HepG2 (cell line): Measurements from ENCODE around the gene DNASE1L2. TPM values are rescaled to one million over a fixed set of nuclear protein-coding genes. Genes with fewer than 3 reads are reported as not detected.

Experiments used
- ASH2L ChIP-seq: fragments of 300-600, 200-600 bp; sonication (generic); IDR thresholded peaks from 2 replicates; pipeline ENCODE4 v1.7.0; 2017; ENCODE audit warnings: low read depth, mild to moderate bottlenecking, moderate library complexity, mixed read lengths, low read length; ENCODE audit not compliant: insufficient read length
- ATM ChIP-seq: fragments of 450-650 bp; IDR thresholded peaks from 2 replicates; pipeline ENCODE4 v1.7.1; 2017; ENCODE audit warnings: mild to moderate bottlenecking, borderline replicate concordance
- BRD4 ChIP-seq: sonication (generic); formaldehyde crosslinking; IDR thresholded peaks from 2 replicates; pipeline ENCODE4 v1.4.0; 2020; ENCODE audit warnings: missing genetic modification reagents
- CEBPB ChIP-seq: IDR thresholded peaks from 2 replicates; pipeline ENCODE4 v1.6.1; 2011; ENCODE audit warnings: low read depth, low read length, improper control_type of control experiment, borderline replicate concordance
- HDAC6 ChIP-seq: fragments of 200-600 bp; sonication (generic); IDR thresholded peaks from 2 replicates; pipeline ENCODE4 v1.7.0; 2017; ENCODE audit warnings: mild to moderate bottlenecking, antibody characterized with exemption, low read length, low read depth
- KDM5A ChIP-seq: fragments of 200-600 bp; sonication (generic); IDR thresholded peaks from 2 replicates; pipeline ENCODE4 v1.7.0; 2018; ENCODE audit warnings: antibody characterized with exemption, mild to moderate bottlenecking, low read length, borderline replicate concordance
- SATB2 ChIP-seq: sonication (generic); formaldehyde crosslinking; IDR thresholded peaks from 2 replicates; pipeline ENCODE4 v1.5.0; 2020; ENCODE audit warnings: missing genetic modification reagents
- SIX4 ChIP-seq: sonication (generic); formaldehyde crosslinking; IDR thresholded peaks from 2 replicates; pipeline ENCODE4 v1.4.0; 2020; ENCODE audit warnings: missing genetic modification reagents
- ZKSCAN8 ChIP-seq: IDR thresholded peaks from 2 replicates; pipeline ENCODE4 v1.6.1; 2016; ENCODE audit warnings: borderline replicate concordance, missing genetic modification reagents, missing compliant biosample characterization
- ZNF337 ChIP-seq: sonication (generic); formaldehyde crosslinking; IDR thresholded peaks from 2 replicates; pipeline ENCODE4 v1.5.1; 2020; ENCODE audit warnings: missing genetic modification reagents, low read depth, mild to moderate bottlenecking, borderline replicate concordance
- ZNF441 ChIP-seq: sonication (generic); formaldehyde crosslinking; IDR thresholded peaks from 2 replicates; pipeline ENCODE4 v1.7.0; 2021; ENCODE audit warnings: missing genetic modification reagents, borderline replicate concordance
- ZNF552 ChIP-seq: sonication (generic); formaldehyde crosslinking; IDR thresholded peaks from 2 replicates; pipeline ENCODE4 v1.9.0; 2022; ENCODE audit warnings: missing genetic modification reagents, mild to moderate bottlenecking, borderline replicate concordance
- ZNF557 ChIP-seq: sonication (generic); formaldehyde crosslinking; IDR thresholded peaks from 2 replicates; pipeline ENCODE4 v1.4.0; 2020; ENCODE audit warnings: missing genetic modification reagents
- ZNF562 ChIP-seq: sonication (generic); formaldehyde crosslinking; IDR thresholded peaks from 2 replicates; pipeline ENCODE4 v1.8.0; 2022; ENCODE audit warnings: missing genetic modification reagents, borderline replicate concordance
- ZNF563 ChIP-seq: sonication (generic); formaldehyde crosslinking; IDR thresholded peaks from 2 replicates; pipeline ENCODE4 v1.8.0; 2022; ENCODE audit warnings: mild to moderate bottlenecking, moderate library complexity, missing genetic modification reagents
- polyA plus RNA-seq, 8 experiments: library from polyadenylated mRNA; depleted of rRNA in 3 of 8; stranded (reverse) in 7 of 8; unstranded in 1 of 8; fragments of >200 nt; fragmentation: Illumina TruSeq in 4 of 8; extraction: Trizol in 4 of 8; gene quantifications; 2 replicates each; pipeline versions ENCODE4 v1.2.1 to v1.2.3, GENCODE V29; 2011 to 2016; ENCODE audit warnings: low read depth in 4 of 8, missing spikeins in 1 of 8, mixed read lengths in 1 of 8; ENCODE audit not compliant: insufficient read depth in 1 of 8
- total RNA-seq, 5 experiments: library from RNA; depleted of rRNA; stranded (reverse); fragments of >200 nt; fragmentation: Illumina TruSeq; extraction: Trizol; gene quantifications; 2 replicates each; pipeline ENCODE4 v1.2.3, GENCODE V29; 2016; ENCODE audit warnings: low read depth in 1 of 5
- TF ChIP-seq, protein P1 (sequence below): sonication (generic); formaldehyde crosslinking; conservative IDR thresholded peaks from 2 replicates; pipeline ENCODE4 v1.4.0; 2020; ENCODE audit warnings: missing genetic modification reagents
- TF ChIP-seq, protein P2 (sequence below): sonication (generic); formaldehyde crosslinking; IDR thresholded peaks from 2 replicates; pipeline ENCODE4 v1.5.0; 2020; ENCODE audit warnings: mild to moderate bottlenecking, missing genetic modification reagents, borderline replicate concordance
- TF ChIP-seq, protein P3 (sequence below): fragments of 450-650 bp; IDR thresholded peaks from 2 replicates; pipeline ENCODE4 v1.6.1; 2017; ENCODE audit warnings: mild to moderate bottlenecking
- TF ChIP-seq, protein P4 (sequence below): sonication (generic); formaldehyde crosslinking; IDR thresholded peaks from 2 replicates; pipeline ENCODE4 v1.4.0; 2020; ENCODE audit warnings: missing genetic modification reagents
- TF ChIP-seq, protein P5 (sequence below): sonication (generic); formaldehyde crosslinking; IDR thresholded peaks from 2 replicates; pipeline ENCODE4 v1.5.1; 2020; ENCODE audit warnings: mild to moderate bottlenecking, missing genetic modification reagents, moderate library complexity

The DNASE1L2 gene
- total and polyA plus RNA-seq, 2 of the 13 experiments (the other 11 are each of a cell fraction or from before 2014, with no cell fraction given), result 0.44 to 0.50 TPM

DNA sequence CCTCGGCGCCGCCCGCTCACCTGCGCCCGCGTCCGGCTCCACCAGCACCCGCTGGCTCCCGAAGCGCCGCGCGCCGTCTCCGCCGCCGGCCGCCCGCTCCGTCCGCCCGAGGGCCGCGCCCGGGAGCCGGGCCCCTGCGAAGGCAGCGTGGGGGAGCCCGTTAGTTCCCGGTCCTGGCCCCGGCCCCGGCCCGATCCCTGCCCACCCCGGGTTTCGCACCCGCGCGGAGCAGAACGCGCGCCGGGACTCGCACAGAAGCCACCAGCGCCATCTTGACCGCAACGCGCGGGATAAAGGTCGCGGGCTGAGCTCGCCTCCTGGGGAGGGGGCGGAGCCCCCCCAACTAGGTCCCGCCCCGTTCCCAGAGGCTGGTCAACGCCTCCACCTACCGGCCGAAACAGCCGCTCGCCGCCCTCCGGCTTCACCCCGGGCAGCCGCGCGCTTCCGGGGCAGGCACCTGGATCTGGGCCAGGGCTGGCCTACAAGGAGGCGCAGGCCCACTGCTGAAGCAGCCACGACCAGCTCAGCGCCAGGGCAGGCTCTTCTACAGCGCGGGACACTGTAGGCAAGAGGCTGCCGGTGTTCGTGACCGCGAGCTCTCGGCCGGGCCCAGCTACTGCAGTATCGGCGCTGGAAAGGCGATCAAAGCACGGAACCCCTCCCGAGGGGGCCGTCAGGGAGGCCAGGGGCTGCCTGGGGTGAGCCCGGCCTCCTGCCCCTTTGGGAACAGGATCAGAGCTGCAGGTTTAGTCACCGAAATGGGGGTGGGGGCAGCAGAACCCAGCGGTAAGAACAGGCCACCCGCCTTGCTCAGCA is 15.3 kb downstream of the DNASE1L2 start, which contains the start of gene ECI1 (continued):
- TF ChIP-seq HDAC6 (no peak), ZNF552 (no peak), ZNF337 (CRISPR knock-in tag) (no peak), ZNF557 (CRISPR knock-in tag) (0 out of 2 replicates have a peak, but pooled peaks have one; percentile 51), SIX4 (CRISPR knock-in tag) (no peak), ZNF441 (CRISPR knock-in tag) (peak; percentile 90), SATB2 (CRISPR knock-in tag) (peak; percentile 81; the same call in 1 of the 2 replicates), KDM5A (no peak; the same call in 1 of the 2 replicates), ZNF562 (no peak; the same call in 1 of the 2 replicates), ZNF563 (CRISPR knock-in tag) (peak; percentile 57; the same call in 1 of the 2 replicates), ZKSCAN8 (CRISPR knock-in tag) (peak; percentile 80; the same call in 1 of the 2 replicates), ASH2L (peak; percentile 25), ATM (no peak), CEBPB (no peak), BRD4 (0 out of 2 replicates have a peak, but pooled peaks have one; percentile 33)
- TF ChIP-seq, protein P1, sequence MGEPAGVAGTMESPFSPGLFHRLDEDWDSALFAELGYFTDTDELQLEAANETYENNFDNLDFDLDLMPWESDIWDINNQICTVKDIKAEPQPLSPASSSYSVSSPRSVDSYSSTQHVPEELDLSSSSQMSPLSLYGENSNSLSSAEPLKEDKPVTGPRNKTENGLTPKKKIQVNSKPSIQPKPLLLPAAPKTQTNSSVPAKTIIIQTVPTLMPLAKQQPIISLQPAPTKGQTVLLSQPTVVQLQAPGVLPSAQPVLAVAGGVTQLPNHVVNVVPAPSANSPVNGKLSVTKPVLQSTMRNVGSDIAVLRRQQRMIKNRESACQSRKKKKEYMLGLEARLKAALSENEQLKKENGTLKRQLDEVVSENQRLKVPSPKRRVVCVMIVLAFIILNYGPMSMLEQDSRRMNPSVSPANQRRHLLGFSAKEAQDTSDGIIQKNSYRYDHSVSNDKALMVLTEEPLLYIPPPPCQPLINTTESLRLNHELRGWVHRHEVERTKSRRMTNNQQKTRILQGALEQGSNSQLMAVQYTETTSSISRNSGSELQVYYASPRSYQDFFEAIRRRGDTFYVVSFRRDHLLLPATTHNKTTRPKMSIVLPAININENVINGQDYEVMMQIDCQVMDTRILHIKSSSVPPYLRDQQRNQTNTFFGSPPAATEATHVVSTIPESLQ (CRISPR knock-in tag), result no peak
- TF ChIP-seq, protein P2, sequence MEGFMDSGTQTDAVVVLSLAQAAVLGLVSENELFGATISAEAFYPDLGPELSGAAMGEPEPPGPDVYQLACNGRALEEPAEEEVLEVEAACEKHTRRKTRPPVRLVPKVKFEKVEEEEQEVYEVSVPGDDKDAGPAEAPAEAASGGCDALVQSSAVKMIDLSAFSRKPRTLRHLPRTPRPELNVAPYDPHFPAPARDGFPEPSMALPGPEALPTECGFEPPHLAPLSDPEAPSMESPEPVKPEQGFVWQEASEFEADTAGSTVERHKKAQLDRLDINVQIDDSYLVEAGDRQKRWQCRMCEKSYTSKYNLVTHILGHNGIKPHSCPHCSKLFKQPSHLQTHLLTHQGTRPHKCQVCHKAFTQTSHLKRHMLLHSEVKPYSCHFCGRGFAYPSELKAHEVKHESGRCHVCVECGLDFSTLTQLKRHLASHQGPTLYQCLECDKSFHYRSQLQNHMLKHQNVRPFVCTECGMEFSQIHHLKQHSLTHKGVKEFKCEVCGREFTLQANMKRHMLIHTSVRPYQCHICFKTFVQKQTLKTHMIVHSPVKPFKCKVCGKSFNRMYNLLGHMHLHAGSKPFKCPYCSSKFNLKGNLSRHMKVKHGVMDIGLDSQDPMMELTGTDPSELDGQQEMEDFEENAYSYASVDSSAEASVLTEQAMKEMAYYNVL (CRISPR knock-in tag), result peak; percentile 82
- TF ChIP-seq, protein P3, sequence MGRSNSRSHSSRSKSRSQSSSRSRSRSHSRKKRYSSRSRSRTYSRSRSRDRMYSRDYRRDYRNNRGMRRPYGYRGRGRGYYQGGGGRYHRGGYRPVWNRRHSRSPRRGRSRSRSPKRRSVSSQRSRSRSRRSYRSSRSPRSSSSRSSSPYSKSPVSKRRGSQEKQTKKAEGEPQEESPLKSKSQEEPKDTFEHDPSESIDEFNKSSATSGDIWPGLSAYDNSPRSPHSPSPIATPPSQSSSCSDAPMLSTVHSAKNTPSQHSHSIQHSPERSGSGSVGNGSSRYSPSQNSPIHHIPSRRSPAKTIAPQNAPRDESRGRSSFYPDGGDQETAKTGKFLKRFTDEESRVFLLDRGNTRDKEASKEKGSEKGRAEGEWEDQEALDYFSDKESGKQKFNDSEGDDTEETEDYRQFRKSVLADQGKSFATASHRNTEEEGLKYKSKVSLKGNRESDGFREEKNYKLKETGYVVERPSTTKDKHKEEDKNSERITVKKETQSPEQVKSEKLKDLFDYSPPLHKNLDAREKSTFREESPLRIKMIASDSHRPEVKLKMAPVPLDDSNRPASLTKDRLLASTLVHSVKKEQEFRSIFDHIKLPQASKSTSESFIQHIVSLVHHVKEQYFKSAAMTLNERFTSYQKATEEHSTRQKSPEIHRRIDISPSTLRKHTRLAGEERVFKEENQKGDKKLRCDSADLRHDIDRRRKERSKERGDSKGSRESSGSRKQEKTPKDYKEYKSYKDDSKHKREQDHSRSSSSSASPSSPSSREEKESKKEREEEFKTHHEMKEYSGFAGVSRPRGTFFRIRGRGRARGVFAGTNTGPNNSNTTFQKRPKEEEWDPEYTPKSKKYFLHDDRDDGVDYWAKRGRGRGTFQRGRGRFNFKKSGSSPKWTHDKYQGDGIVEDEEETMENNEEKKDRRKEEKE, result no peak
- TF ChIP-seq, protein P4, sequence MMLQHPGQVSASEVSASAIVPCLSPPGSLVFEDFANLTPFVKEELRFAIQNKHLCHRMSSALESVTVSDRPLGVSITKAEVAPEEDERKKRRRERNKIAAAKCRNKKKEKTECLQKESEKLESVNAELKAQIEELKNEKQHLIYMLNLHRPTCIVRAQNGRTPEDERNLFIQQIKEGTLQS, result no peak
- TF ChIP-seq, protein P5, sequence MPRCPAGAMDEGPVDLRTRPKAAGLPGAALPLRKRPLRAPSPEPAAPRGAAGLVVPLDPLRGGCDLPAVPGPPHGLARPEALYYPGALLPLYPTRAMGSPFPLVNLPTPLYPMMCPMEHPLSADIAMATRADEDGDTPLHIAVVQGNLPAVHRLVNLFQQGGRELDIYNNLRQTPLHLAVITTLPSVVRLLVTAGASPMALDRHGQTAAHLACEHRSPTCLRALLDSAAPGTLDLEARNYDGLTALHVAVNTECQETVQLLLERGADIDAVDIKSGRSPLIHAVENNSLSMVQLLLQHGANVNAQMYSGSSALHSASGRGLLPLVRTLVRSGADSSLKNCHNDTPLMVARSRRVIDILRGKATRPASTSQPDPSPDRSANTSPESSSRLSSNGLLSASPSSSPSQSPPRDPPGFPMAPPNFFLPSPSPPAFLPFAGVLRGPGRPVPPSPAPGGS (CRISPR knock-in tag), result peak; percentile 84
